ENCODE data around the gene PRRX2.

The PRRX2 gene

DNA sequence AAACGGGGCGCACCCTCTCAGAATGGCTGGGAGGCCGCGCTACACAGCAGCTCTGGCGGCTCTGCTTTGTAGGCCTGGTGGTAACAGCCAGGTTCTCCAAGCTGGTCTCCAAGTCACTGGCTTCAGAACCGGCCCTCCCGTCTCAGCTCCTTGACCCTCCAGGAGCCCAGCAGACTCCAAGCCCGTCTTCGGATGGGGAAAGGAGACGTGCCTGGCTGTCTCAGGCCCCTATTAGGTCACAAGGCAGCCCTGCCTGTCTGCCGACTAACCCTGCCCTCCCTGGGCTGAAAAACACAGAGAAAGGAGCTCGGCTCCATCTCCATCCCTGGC is 25.7 kb upstream of the PRRX2 start:
- CTCF ChIA-PET: interaction anchor here (0.6 to 3.2 kb wide), 16 partner anchors 10 to 929 kb away, joined by 3 to 28 read pairs (median 8); partner anchors contain the start of genes C9orf50 and NTMT1
- TF ChIP-seq ZNF248 (tag by site-specific recombination; IDR thresholded peaks at IDR 0.05): no peak
- TF ChIP-seq GLI2 (tag by site-specific recombination; IDR thresholded peaks at IDR 0.05; ENCODE audit: borderline replicate concordance, low read depth): no peak
- TF ChIP-seq RBAK (tag by site-specific recombination; IDR thresholded peaks at IDR 0.05): no peak
- no peak for TF ChIP-seq PATZ1 (tag by site-specific recombination; IDR thresholded peaks at IDR 0.05)
- TF ChIP-seq ZNF423 (tag by site-specific recombination; IDR thresholded peaks at IDR 0.05): no peak
- TF ChIP-seq, protein P1, sequence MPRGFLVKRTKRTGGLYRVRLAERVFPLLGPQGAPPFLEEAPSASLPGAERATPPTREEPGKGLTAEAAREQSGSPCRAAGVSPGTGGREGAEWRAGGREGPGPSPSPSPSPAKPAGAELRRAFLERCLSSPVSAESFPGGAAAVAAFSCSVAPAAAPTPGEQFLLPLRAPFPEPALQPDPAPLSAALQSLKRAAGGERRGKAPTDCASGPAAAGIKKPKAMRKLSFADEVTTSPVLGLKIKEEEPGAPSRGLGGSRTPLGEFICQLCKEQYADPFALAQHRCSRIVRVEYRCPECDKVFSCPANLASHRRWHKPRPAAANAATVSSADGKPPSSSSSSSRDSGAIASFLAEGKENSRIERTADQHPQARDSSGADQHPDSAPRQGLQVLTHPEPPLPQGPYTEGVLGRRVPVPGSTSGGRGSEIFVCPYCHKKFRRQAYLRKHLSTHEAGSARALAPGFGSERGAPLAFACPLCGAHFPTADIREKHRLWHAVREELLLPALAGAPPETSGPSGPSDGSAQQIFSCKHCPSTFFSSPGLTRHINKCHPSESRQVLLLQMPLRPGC (tag by site-specific recombination; IDR thresholded peaks at IDR 0.05): no peak
- TF ChIP-seq ZNF416 (tag by site-specific recombination; IDR thresholded peaks at IDR 0.05): no peak
- TF ChIP-seq ZBTB49 (tag by site-specific recombination; IDR thresholded peaks at IDR 0.05; ENCODE audit: low read depth): no peak
- no peak for TF ChIP-seq ZNF221 (tag by site-specific recombination; IDR thresholded peaks at IDR 0.05; ENCODE audit: borderline replicate concordance)
- Histone ChIP-seq H3K4me1 (ENCODE audit: control insufficient read depth, insufficient read depth, low read length) (peaks cover 11% of the 10 kb centered on the region), H3K9me3 (ENCODE audit: control insufficient read depth, insufficient read depth, low read depth, low read length) (no peaks in the 10 kb centered on the region), H3K4me3 (ENCODE audit: low read depth, low read length) (no peak overlapping the region), H3K27ac (ENCODE audit: extremely low read depth, low read depth, low read length) (peak overlapping the region; percentile 70), H3K36me3 (ENCODE audit: control insufficient read depth in 2 of 2, insufficient read depth in 1 of 2, low read length in 2 of 2) (peaks cover 4 to 49% of the 10 kb centered on the region in 2 experiments; a peak in 2 of 3 replicates)
- POLR2A ChIA-PET: interaction anchor here (0.8 to 5.5 kb wide), 8 partner anchors 9 to 552 kb away, joined by 3 to 57 read pairs (median 3); partner anchors contain the start of genes IER5L and NTMT1

DNA sequence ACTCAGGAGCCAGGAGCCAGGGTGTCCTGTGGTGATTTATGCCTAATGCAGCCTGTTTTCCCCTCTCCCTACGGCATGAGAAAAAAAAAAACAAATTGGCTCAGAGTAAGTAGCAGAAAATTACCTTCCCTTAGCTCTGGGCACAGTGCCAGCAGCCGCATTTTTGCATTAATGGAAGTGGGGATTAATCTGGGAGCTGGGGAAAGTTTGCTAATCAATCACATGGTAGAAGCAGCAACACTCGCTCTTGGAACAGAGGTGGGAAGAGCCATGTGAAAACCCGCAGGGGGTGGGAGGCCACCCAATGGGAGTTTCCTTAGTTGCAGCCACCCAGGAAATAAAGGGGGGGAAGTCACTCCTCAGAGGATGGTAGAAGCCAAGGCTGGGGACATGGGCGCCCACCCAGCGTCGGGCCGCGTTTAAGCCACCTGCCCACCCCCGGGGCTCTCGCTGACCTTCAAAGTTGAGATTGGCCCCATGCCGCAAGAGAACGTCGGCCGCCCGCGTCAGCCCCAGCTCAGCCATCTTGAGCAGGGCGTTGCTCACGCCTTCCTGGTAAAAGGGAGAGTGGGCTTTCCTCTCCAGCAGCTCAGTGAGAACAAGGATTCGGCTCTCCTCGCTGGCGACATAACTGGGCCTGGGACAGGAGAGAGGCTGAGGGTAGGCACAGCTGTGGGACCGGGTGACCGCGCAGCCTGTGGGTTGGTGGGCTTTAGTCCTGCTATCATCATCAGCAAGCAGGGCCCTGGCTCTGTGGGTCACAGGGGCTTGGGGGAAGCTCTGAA is 25.2 kb upstream of the PRRX2 start:
- ChIA-PET CTCF (interaction anchor here (0.6 to 3.2 kb wide), 19 partner anchors 8 to 930 kb away, joined by 3 to 28 read pairs (median 8); partner anchors contain the start of gene C9orf50), POLR2A (interaction anchor here (0.5 to 5.5 kb wide), 11 partner anchors 10 to 552 kb away, joined by 3 to 57 read pairs (median 3); partner anchors contain the start of genes IER5L and NTMT1)
- H3K4me1 ChIP-seq (ENCODE audit: control insufficient read depth, insufficient read depth, low read length): peaks cover 11% of the 10 kb centered on the region
- H3K27ac ChIP-seq (ENCODE audit: extremely low read depth, low read depth, low read length): peak overlapping the region; percentile 70
- peaks cover 4 to 43% of the 10 kb centered on the region in 2 experiments; a peak in 2 of 3 replicates for H3K36me3 ChIP-seq (ENCODE audit: control insufficient read depth in 2 of 2, insufficient read depth in 1 of 2, low read length in 2 of 2)
- peak overlapping the region; percentile 79 for H3K4me3 ChIP-seq (ENCODE audit: low read depth, low read length)
- H3K9me3 ChIP-seq (ENCODE audit: control insufficient read depth, insufficient read depth, low read depth, low read length): no peaks in the 10 kb centered on the region
- TF ChIP-seq ELK4 (IDR thresholded peaks at IDR 0.05; ENCODE audit: borderline replicate concordance, low read depth, low read length): no peak
- peak; percentile 79 for TF ChIP-seq ZXDB (tag by site-specific recombination; IDR thresholded peaks at IDR 0.05)
- TF ChIP-seq ZNF19 (tag by site-specific recombination; IDR thresholded peaks at IDR 0.05; ENCODE audit: low read depth): no peak
- no peak for TF ChIP-seq ZNF777 (tag by site-specific recombination; IDR thresholded peaks at IDR 0.05; ENCODE audit: borderline replicate concordance)
- TF ChIP-seq PRDM1 (tag by site-specific recombination; IDR thresholded peaks at IDR 0.05): peak; percentile 76
- peak; percentile 80; the same call in 1 of the 2 replicates for TF ChIP-seq ZNF639 (tag by site-specific recombination; IDR thresholded peaks at IDR 0.05)
- TF ChIP-seq ZNF350 (tag by site-specific recombination; IDR thresholded peaks at IDR 0.05): no peak
- TF ChIP-seq, protein P2, sequence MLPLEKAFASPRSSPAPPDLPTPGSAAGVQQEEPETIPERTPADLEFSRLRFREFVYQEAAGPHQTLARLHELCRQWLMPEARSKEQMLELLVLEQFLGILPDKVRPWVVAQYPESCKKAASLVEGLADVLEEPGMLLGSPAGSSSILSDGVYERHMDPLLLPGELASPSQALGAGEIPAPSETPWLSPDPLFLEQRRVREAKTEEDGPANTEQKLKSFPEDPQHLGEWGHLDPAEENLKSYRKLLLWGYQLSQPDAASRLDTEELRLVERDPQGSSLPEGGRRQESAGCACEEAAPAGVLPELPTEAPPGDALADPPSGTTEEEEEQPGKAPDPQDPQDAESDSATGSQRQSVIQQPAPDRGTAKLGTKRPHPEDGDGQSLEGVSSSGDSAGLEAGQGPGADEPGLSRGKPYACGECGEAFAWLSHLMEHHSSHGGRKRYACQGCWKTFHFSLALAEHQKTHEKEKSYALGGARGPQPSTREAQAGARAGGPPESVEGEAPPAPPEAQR (tag by site-specific recombination; IDR thresholded peaks at IDR 0.05): no peak
- TF ChIP-seq ZNF558 (tag by site-specific recombination; IDR thresholded peaks at IDR 0.05): peak; percentile 69; the same call in 1 of the 2 replicates
- no peak for TF ChIP-seq ZSCAN4 (tag by site-specific recombination; IDR thresholded peaks at IDR 0.05)
- peak; percentile 60 for TF ChIP-seq SP3 (tag by site-specific recombination; IDR thresholded peaks at IDR 0.05)
- peak; percentile 41 for TF ChIP-seq ZNF335 (tag by site-specific recombination; conservative IDR thresholded peaks at IDR 0.05)
- no peak for TF ChIP-seq ZNF114 (tag by site-specific recombination; IDR thresholded peaks at IDR 0.05)

All from HEK293 (cell line).